Kidney (tissue), 14 donors: ENCODE data around the gene IMPG1. TPM values are rescaled to one million over a fixed set of nuclear protein-coding genes. Genes with fewer than 3 reads are reported as not detected.

Experiments used
- DNase-seq, 5 donors: peaks; one replicate each; pipeline ENCODE4 v3.0.0-alpha.2; 2013 to 2020
- FAIRE-seq: peaks from 2 replicates; lab custom pipeline; 2012; peaks lifted over from hg19 to GRCh38; lab: Jason Lieb, UNC
- H3K27ac ChIP-seq, 2 donors: one replicate each; pipeline ENCODE4 v1.7.0; 2013; ENCODE audit warnings: low read depth in 2 of 2, low read length in 2 of 2, inconsistent platforms in 1 of 2
- H3K27me3 ChIP-seq: one replicate; pipeline ENCODE4 v1.7.1; 2013; ENCODE audit warnings: low read length, inconsistent platforms; ENCODE audit not compliant: control insufficient read depth, insufficient read depth
- H3K36me3 ChIP-seq, 3 donors: one replicate each; pipeline versions ENCODE4 v1.7.0 to v1.7.1; 2013; ENCODE audit warnings: low read length in 3 of 3, control low read depth in 1 of 3, inconsistent platforms in 1 of 3; ENCODE audit not compliant: insufficient read depth in 3 of 3, control insufficient read depth in 2 of 3
- H3K4me1 ChIP-seq, 3 donors: one replicate each; pipeline versions ENCODE4 v1.7.0 to v1.7.1; 2013; ENCODE audit warnings: low read length in 3 of 3, inconsistent platforms in 1 of 3, low read depth in 1 of 3; ENCODE audit not compliant: control insufficient read depth in 2 of 3, insufficient read depth in 2 of 3
- H3K4me3 ChIP-seq, 3 donors: one replicate each; pipeline versions ENCODE4 v1.7.0 to v1.8.1; 2013; ENCODE audit warnings: low read length in 3 of 3, control low read depth in 1 of 3, inconsistent platforms in 1 of 3
- H3K9ac ChIP-seq, 3 donors: one replicate each; pipeline versions ENCODE4 v1.7.0 to v1.7.1; 2013; ENCODE audit warnings: low read length in 3 of 3, control low read depth in 1 of 3, inconsistent platforms in 1 of 3
- H3K9me3 ChIP-seq, 3 donors: one replicate each; pipeline versions ENCODE4 v1.7.0 to v1.7.1; 2013; ENCODE audit warnings: low read length in 3 of 3, control low read depth in 1 of 3, inconsistent platforms in 1 of 3; ENCODE audit not compliant: control insufficient read depth in 2 of 3, insufficient read depth in 1 of 3
- intact Hi-C: fragments of 100-400 bp; cut with DNase I; formaldehyde crosslinking; loops from one replicate; pipeline ENCODE4 v1.11.1; 2022
- polyA plus RNA-seq: library from polyadenylated mRNA; stranded (reverse); fragments of 350-450 nt; fragmentation: Illumina TruSeq; extraction: RNeasy Lipid Tissue Mini Kit (QIAGEN cat#74804); gene quantifications from one replicate; pipeline ENCODE4 v1.2.3, GENCODE V29; 2014; ENCODE audit warnings: low read depth, low replicate concordance; ENCODE audit not compliant: insufficient read depth
- total RNA-seq: library from RNA; stranded (reverse); fragmentation: NEBNext Ultra II Directional; extraction: Animal tissue kit (Norgen Biotek cat#: 25700); gene quantifications from one replicate; pipeline ENCODE4 v1.2.1, GENCODE V29; 2021
- TF ChIP-seq, protein P1 (sequence below): IDR thresholded peaks from 3 replicates; pipeline ENCODE4 v1.5.1; 2012; ENCODE audit warnings: mild to moderate bottlenecking, moderate library complexity, borderline replicate concordance; ENCODE audit not compliant: insufficient read depth; ENCODE audit errors: extremely low read depth
- donor health status: control.
- donor health status: control.
- donor health status: control.
- donor health status: control.
- donor health status: control.
- donor health status: DM: yes; HTN: yes; CAD: no.
- donor health status: Normal renal cell carcinoma (clear cell type).

IMPG1 gene
- total and polyA plus RNA-seq, 2 donors from 2014 or later = 0.69 TPM; not detected in 1

DNA sequence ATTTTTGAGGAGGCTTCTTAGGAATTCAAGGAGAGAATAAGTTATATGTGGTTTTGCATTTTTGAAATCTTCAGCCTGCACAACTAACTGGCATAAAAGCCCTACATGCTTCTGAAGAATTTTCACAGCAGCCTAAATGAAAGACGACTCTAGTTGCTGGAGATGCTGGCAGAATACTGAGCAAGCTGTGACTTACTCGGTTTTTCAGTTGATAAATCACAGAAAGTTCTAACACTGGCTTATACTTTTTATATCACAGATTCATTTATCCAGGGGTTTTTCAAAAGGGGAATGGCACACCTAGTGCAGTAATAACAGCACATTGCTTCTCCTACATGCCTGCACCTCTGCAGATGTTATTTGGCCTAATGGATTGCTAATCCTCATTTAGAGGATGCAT is 134.6 kb downstream of the IMPG1 start:
- H3K9ac ChIP-seq = no peak overlapping the region
- DNase-seq (no peak), FAIRE-seq (no peak)
- intact Hi-C loops = no loop called here
- no peak overlapping the region for H3K27ac ChIP-seq
- no peaks in the 10 kb centered on the region for H3K9me3 ChIP-seq
- H3K4me3 ChIP-seq = no peak overlapping the region
- no peaks in the 10 kb centered on the region for H3K36me3 ChIP-seq
- no peaks in the 10 kb centered on the region for H3K27me3 ChIP-seq
- H3K4me1 ChIP-seq = peaks cover 0 to 3% (median 3%) of the 10 kb centered on the region in 3 donors
- TF ChIP-seq, protein P1, sequence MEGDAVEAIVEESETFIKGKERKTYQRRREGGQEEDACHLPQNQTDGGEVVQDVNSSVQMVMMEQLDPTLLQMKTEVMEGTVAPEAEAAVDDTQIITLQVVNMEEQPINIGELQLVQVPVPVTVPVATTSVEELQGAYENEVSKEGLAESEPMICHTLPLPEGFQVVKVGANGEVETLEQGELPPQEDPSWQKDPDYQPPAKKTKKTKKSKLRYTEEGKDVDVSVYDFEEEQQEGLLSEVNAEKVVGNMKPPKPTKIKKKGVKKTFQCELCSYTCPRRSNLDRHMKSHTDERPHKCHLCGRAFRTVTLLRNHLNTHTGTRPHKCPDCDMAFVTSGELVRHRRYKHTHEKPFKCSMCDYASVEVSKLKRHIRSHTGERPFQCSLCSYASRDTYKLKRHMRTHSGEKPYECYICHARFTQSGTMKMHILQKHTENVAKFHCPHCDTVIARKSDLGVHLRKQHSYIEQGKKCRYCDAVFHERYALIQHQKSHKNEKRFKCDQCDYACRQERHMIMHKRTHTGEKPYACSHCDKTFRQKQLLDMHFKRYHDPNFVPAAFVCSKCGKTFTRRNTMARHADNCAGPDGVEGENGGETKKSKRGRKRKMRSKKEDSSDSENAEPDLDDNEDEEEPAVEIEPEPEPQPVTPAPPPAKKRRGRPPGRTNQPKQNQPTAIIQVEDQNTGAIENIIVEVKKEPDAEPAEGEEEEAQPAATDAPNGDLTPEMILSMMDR = no peak

DNA sequence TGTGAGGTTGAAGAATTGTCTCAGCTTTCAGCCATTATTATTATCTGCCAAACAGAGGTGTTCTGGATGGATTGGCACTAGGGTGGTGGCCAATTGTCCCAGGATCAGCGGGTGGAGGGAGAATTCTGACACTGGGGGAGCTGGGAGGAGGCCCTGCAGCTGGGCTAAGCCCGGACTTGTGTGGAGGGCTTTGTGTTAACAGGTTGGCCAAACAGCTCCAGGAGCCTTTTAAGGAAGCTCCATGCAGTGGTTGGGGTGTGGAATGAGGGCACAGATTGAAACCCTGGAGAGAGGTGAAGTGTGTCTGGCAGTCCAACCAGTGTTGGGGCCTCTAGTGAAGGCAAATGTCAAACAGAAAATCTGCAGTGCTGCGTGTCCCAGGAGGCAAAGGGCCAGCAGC is 135.8 kb downstream of the IMPG1 start:
- H3K27ac ChIP-seq = no peak overlapping the region
- FAIRE-seq (no peak), DNase-seq (no peak)
- no peaks in the 10 kb centered on the region for H3K36me3 ChIP-seq
- no peak overlapping the region for H3K4me3 ChIP-seq
- intact Hi-C loops = no loop called here
- H3K27me3 ChIP-seq = no peaks in the 10 kb centered on the region
- no peak overlapping the region for H3K9ac ChIP-seq
- H3K9me3 ChIP-seq = no peaks in the 10 kb centered on the region
- peaks cover 0 to 3% (median 3%) of the 10 kb centered on the region in 3 donors for H3K4me1 ChIP-seq
- TF ChIP-seq, protein P1 = no peak

DNA sequence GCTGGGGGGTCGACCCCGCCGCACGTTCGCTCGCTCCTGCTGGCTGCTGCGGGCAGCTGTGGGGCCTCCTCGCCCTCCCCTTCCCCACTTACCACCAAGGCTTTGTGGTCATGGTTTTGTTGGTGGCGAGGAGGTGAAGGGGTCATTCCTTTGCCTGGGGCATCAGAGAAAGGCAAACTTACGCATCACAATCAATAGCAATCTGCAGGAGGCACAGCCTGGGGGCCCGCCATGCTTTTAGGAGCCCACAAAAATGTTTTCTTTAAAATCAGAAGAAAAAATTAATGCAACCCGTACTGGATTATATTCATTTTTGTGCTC is 137.0 kb downstream of the IMPG1 start:
- peaks cover 0 to 3% (median 3%) of the 10 kb centered on the region in 3 donors for H3K4me1 ChIP-seq
- TF ChIP-seq, protein P1 = no peak

More for the DNA sequence above, 137.0 kb downstream of the IMPG1 start:
- Histone ChIP-seq H3K27ac (no peak overlapping the region), H3K4me3 (peak overlapping the region in 2 of 3 donors; percentile 55 to 61), H3K9me3 (no peaks in the 10 kb centered on the region), H3K9ac (no peak overlapping the region), H3K36me3 (no peaks in the 10 kb centered on the region), H3K27me3 (no peaks in the 10 kb centered on the region)
- DNase-seq (no peak), FAIRE-seq (no peak)
- intact Hi-C loops = no loop called here
